Measurements from ENCODE around the gene CD6. TPM values are rescaled to one million over a fixed set of nuclear protein-coding genes. Genes with fewer than 3 reads are reported as not detected.

CD6 gene
- total RNA-seq, 2 donors from 2014 or later: 0.51 to 1.2 TPM

- 90% methylated on average over 11 of the region's 11 CpGs for WGBS
- intact Hi-C loops (cut with DNase I): no loop called here
- no peaks in the 10 kb centered on the region for H3K36me3 ChIP-seq
- no peaks in the 10 kb centered on the region for H3K4me1 ChIP-seq (replicated peaks)
- H3K27me3 ChIP-seq (replicated peaks; ENCODE audit: insufficient read depth): no peaks in the 10 kb centered on the region
- no peak overlapping the region for H3K27ac ChIP-seq
- TF ChIP-seq POLR2A (IDR thresholded peaks at IDR 0.05) (no peak), CTCF (IDR thresholded peaks at IDR 0.05) (no peak), POLR2AphosphoS5 (IDR thresholded peaks at IDR 0.05) (no peak)
- DNase-seq (ENCODE audit: low spot score): no peak
- H3K4me3 ChIP-seq: no peak overlapping the region
- no peaks in the 10 kb centered on the region for H3K9me3 ChIP-seq
Observed at GRCh38 chr11:60944490-60945294, 26.8 kb upstream of the CD6 start.

GRCh38 chr11:60945295-60945667, 26.2 kb upstream of the CD6 start:
- Histone ChIP-seq H3K27ac (no peak overlapping the region), H3K9me3 (no peaks in the 10 kb centered on the region), H3K27me3 (replicated peaks; ENCODE audit: insufficient read depth) (no peaks in the 10 kb centered on the region), H3K4me3 (no peak overlapping the region), H3K36me3 (no peaks in the 10 kb centered on the region), H3K4me1 (replicated peaks) (no peaks in the 10 kb centered on the region)
- DNase-seq (ENCODE audit: low spot score): no peak
- TF ChIP-seq CTCF (IDR thresholded peaks at IDR 0.05) (no peak), POLR2A (IDR thresholded peaks at IDR 0.05) (no peak), POLR2AphosphoS5 (IDR thresholded peaks at IDR 0.05) (no peak)
- intact Hi-C loops (cut with DNase I): no loop called here
- 90% methylated on average over 5 of the region's 5 CpGs for WGBS

GRCh38 chr11:60946601-60947264, 24.7 kb upstream of the CD6 start:
- Histone ChIP-seq H3K27me3 (replicated peaks; ENCODE audit: insufficient read depth) (no peaks in the 10 kb centered on the region), H3K27ac (no peak overlapping the region), H3K36me3 (no peaks in the 10 kb centered on the region), H3K4me1 (replicated peaks) (no peaks in the 10 kb centered on the region), H3K9me3 (no peaks in the 10 kb centered on the region), H3K4me3 (no peak overlapping the region)
- WGBS: 73% methylated on average over 15 of the region's 15 CpGs
- no peak for TF ChIP-seq POLR2A (IDR thresholded peaks at IDR 0.05)
- TF ChIP-seq CTCF (IDR thresholded peaks at IDR 0.05): no peak
- no peak for TF ChIP-seq POLR2AphosphoS5 (IDR thresholded peaks at IDR 0.05)
- DNase-seq (ENCODE audit: low spot score): no peak
- intact Hi-C loops (cut with DNase I): no loop called here

GRCh38 chr11:60947700-60948099, 23.8 kb upstream of the CD6 start:
- 46% methylated on average over 2 of the region's 2 CpGs for WGBS
- Histone ChIP-seq H3K27me3 (replicated peaks; ENCODE audit: insufficient read depth) (no peaks in the 10 kb centered on the region), H3K4me3 (no peak overlapping the region), H3K27ac (no peak overlapping the region), H3K36me3 (no peaks in the 10 kb centered on the region), H3K4me1 (replicated peaks) (no peaks in the 10 kb centered on the region), H3K9me3 (no peaks in the 10 kb centered on the region)
- no peak for DNase-seq (ENCODE audit: low spot score)
- intact Hi-C loops (cut with DNase I): no loop called here
- TF ChIP-seq POLR2A (IDR thresholded peaks at IDR 0.05) (no peak), CTCF (IDR thresholded peaks at IDR 0.05) (no peak), POLR2AphosphoS5 (IDR thresholded peaks at IDR 0.05) (no peak)

GRCh38 chr11:60948250-60948649, 23.2 kb upstream of the CD6 start:
- no peak for DNase-seq (ENCODE audit: low spot score)
- intact Hi-C loops (cut with DNase I): no loop called here

More at GRCh38 chr11:60948250-60948649, 23.2 kb upstream of the CD6 start:
- 84% methylated on average over 5 of the region's 5 CpGs for WGBS
- Histone ChIP-seq H3K4me3 (no peak overlapping the region), H3K4me1 (replicated peaks) (no peaks in the 10 kb centered on the region), H3K27me3 (replicated peaks; ENCODE audit: insufficient read depth) (no peaks in the 10 kb centered on the region), H3K27ac (no peak overlapping the region), H3K9me3 (no peaks in the 10 kb centered on the region), H3K36me3 (no peaks in the 10 kb centered on the region)
- TF ChIP-seq POLR2A (IDR thresholded peaks at IDR 0.05): no peak
- TF ChIP-seq CTCF (IDR thresholded peaks at IDR 0.05): no peak
- no peak for TF ChIP-seq POLR2AphosphoS5 (IDR thresholded peaks at IDR 0.05)

Data from prostate gland (tissue), 2 donors.